ENCODE measurements around the gene CFAP61.

CFAP61 gene

GRCh38 chr20:20289331-20289730 lies 237.0 kb downstream of the CFAP61 start:
- Histone ChIP-seq H4K20me1 (ENCODE audit: insufficient read depth, low read length) (no peaks in the 10 kb centered on the region), H3K9me3 (ENCODE audit: insufficient read depth, low read length) (no peaks in the 10 kb centered on the region), H2AFZ (ENCODE audit: low read depth, low read length) (no peak overlapping the region), H3K4me1 (ENCODE audit: low read length) (peaks cover 7% of the 10 kb centered on the region), H3K9ac (ENCODE audit: low read length) (no peak overlapping the region), H3K4me2 (ENCODE audit: low read length) (no peak overlapping the region), H3K36me3 (replicated peaks; ENCODE audit: low read depth, low read length) (no peaks in the 10 kb centered on the region), H3K79me2 (ENCODE audit: low read length) (no peaks in the 10 kb centered on the region), H3K27ac (ENCODE audit: low read length) (no peak overlapping the region), H3K27me3 (ENCODE audit: low read depth, low read length) (peaks cover 35% of the 10 kb centered on the region; the same call in 1 of the 2 replicates), H3K4me3 (ENCODE audit: low read length) (no peak overlapping the region)
- TF ChIP-seq EZH2phosphoT487 (IDR thresholded peaks at IDR 0.05; ENCODE audit: low read depth), result no peak
- TF ChIP-seq CTCF (IDR thresholded peaks at IDR 0.05; ENCODE audit: low read depth, low read length), result no peak

- peaks cover 7% of the 10 kb centered on the region for H3K4me1 ChIP-seq (ENCODE audit: low read length)
- no peaks in the 10 kb centered on the region for H3K79me2 ChIP-seq (ENCODE audit: low read length)
- H3K9ac ChIP-seq (ENCODE audit: low read length), result no peak overlapping the region
- no peaks in the 10 kb centered on the region for H3K9me3 ChIP-seq (ENCODE audit: insufficient read depth, low read length)
- TF ChIP-seq EZH2phosphoT487 (IDR thresholded peaks at IDR 0.05; ENCODE audit: low read depth) (no peak), CTCF (IDR thresholded peaks at IDR 0.05; ENCODE audit: low read depth, low read length) (no peak)
- no peak overlapping the region for H2AFZ ChIP-seq (ENCODE audit: low read depth, low read length)
- H3K27ac ChIP-seq (ENCODE audit: low read length), result no peak overlapping the region
- no peaks in the 10 kb centered on the region for H4K20me1 ChIP-seq (ENCODE audit: insufficient read depth, low read length)
- no peak overlapping the region for H3K4me2 ChIP-seq (ENCODE audit: low read length)
- peaks cover 28% of the 10 kb centered on the region for H3K27me3 ChIP-seq (ENCODE audit: low read depth, low read length)
- H3K4me3 ChIP-seq (ENCODE audit: low read length), result no peak overlapping the region
- no peaks in the 10 kb centered on the region for H3K36me3 ChIP-seq (replicated peaks; ENCODE audit: low read depth, low read length)
Measured at GRCh38 chr20:20292472-20292871, 240.1 kb downstream of the CFAP61 start.

GRCh38 chr20:20293141-20293540 lies 240.8 kb downstream of the CFAP61 start:
- TF ChIP-seq CTCF (IDR thresholded peaks at IDR 0.05; ENCODE audit: low read depth, low read length) (no peak), EZH2phosphoT487 (IDR thresholded peaks at IDR 0.05; ENCODE audit: low read depth) (no peak)
- Histone ChIP-seq H3K79me2 (ENCODE audit: low read length) (no peaks in the 10 kb centered on the region), H3K36me3 (replicated peaks; ENCODE audit: low read depth, low read length) (no peaks in the 10 kb centered on the region), H2AFZ (ENCODE audit: low read depth, low read length) (no peak overlapping the region), H3K4me3 (ENCODE audit: low read length) (no peak overlapping the region), H3K27me3 (ENCODE audit: low read depth, low read length) (peaks cover 24% of the 10 kb centered on the region), H3K9ac (ENCODE audit: low read length) (no peak overlapping the region), H3K4me1 (ENCODE audit: low read length) (peaks cover 7% of the 10 kb centered on the region), H3K4me2 (ENCODE audit: low read length) (no peak overlapping the region), H3K27ac (ENCODE audit: low read length) (no peak overlapping the region), H3K9me3 (ENCODE audit: insufficient read depth, low read length) (no peaks in the 10 kb centered on the region), H4K20me1 (ENCODE audit: insufficient read depth, low read length) (no peaks in the 10 kb centered on the region)

- no peak for TF ChIP-seq CTCF (IDR thresholded peaks at IDR 0.05; ENCODE audit: low read depth, low read length)
- Histone ChIP-seq H3K9ac (ENCODE audit: low read length) (no peak overlapping the region), H3K27me3 (ENCODE audit: low read depth, low read length) (peaks cover 23% of the 10 kb centered on the region), H3K36me3 (replicated peaks; ENCODE audit: low read depth, low read length) (no peaks in the 10 kb centered on the region), H3K4me1 (ENCODE audit: low read length) (peaks cover 7% of the 10 kb centered on the region), H3K9me3 (ENCODE audit: insufficient read depth, low read length) (no peaks in the 10 kb centered on the region), H3K79me2 (ENCODE audit: low read length) (no peaks in the 10 kb centered on the region), H3K27ac (ENCODE audit: low read length) (no peak overlapping the region), H3K4me2 (ENCODE audit: low read length) (no peak overlapping the region), H2AFZ (ENCODE audit: low read depth, low read length) (no peak overlapping the region), H3K4me3 (ENCODE audit: low read length) (no peak overlapping the region), H4K20me1 (ENCODE audit: insufficient read depth, low read length) (no peaks in the 10 kb centered on the region)
Measured at GRCh38 chr20:20293691-20294385, 241.5 kb downstream of the CFAP61 start.

Data from OCI-LY3 (cell line).